ENCODE results near the gene FBXW9.

DNA sequence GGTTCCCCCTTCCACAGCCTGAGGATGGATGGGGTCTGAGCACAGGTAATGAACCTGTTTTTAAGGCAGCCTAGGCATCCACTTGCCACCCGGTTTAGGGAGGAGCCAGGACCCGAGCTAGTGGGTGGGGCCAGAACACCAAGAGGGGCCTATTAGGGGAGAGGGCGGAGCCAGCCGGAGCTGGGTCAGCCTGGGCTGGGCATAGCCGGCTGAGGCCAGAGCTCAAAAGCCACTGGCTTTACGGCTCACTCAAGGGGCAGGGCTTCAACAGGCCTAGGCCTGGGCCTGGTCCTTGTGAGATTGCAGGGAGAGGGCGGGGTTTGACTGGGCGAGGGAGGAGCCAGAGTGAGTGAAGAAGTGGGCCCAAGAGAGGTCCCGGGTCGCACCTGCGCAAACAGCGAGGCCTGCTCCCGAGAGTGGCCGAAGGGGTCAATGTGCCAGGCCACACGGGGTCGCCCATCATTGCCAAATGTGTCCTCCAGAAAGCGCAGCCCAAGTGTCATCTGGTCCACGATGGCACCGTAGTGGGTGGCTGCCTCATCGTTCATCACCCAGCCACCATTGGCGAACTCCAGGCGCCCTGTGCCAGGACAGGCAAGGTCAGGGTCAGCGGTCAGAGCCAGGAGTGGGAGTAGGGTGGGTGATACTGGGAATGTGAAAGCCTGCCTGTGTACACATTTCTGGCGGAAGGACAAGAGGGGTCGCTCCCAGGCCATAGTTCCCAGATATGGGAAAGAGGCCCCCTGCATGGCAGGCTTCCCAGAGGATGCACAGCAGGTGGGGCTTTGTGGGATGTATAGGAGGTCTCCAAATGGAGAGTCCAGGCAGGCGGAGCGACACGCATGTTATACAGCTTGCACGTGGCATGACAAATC lies 31.8 kb downstream of the FBXW9 start:
- TF ChIP-seq, protein P1, sequence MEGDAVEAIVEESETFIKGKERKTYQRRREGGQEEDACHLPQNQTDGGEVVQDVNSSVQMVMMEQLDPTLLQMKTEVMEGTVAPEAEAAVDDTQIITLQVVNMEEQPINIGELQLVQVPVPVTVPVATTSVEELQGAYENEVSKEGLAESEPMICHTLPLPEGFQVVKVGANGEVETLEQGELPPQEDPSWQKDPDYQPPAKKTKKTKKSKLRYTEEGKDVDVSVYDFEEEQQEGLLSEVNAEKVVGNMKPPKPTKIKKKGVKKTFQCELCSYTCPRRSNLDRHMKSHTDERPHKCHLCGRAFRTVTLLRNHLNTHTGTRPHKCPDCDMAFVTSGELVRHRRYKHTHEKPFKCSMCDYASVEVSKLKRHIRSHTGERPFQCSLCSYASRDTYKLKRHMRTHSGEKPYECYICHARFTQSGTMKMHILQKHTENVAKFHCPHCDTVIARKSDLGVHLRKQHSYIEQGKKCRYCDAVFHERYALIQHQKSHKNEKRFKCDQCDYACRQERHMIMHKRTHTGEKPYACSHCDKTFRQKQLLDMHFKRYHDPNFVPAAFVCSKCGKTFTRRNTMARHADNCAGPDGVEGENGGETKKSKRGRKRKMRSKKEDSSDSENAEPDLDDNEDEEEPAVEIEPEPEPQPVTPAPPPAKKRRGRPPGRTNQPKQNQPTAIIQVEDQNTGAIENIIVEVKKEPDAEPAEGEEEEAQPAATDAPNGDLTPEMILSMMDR (IDR thresholded peaks at IDR 0.05; ENCODE audit: borderline replicate concordance, extremely low read depth, low read length, poor library complexity, severe bottlenecking), result no peak
- TF ChIP-seq EZH2 (IDR thresholded peaks at IDR 0.05; ENCODE audit: borderline replicate concordance, low read depth, low read length, severe bottlenecking), result no peak
